HUES6 (cell line): Measurements from ENCODE around the gene TRIP13.

Source experiments
- H3K27ac ChIP-seq: 2 replicates; pipeline ENCODE4 v1.7.0; 2013; ENCODE audit warnings: low read depth, mild to moderate bottlenecking, low read length, inconsistent platforms
- H3K27me3 ChIP-seq: 2 replicates; pipeline ENCODE4 v1.6.1; 2013; ENCODE audit warnings: low read length; ENCODE audit not compliant: control insufficient read depth, insufficient read depth
- H3K36me3 ChIP-seq: 2 replicates; pipeline ENCODE4 v1.6.1; 2013; ENCODE audit warnings: low read length; ENCODE audit not compliant: control insufficient read depth, insufficient read depth
- H3K4me1 ChIP-seq: 2 replicates; pipeline ENCODE4 v1.6.1; 2013; ENCODE audit warnings: low read length; ENCODE audit not compliant: control insufficient read depth, insufficient read depth
- H3K4me3 ChIP-seq: 2 replicates; pipeline ENCODE4 v1.5.1; 2013; ENCODE audit warnings: low read depth, low read length
- H3K9ac ChIP-seq: one replicate; pipeline ENCODE4 v1.6.1; 2013; ENCODE audit warnings: mild to moderate bottlenecking, low read length
- H3K9me3 ChIP-seq: 2 replicates; pipeline ENCODE4 v1.6.1; 2013; ENCODE audit warnings: low read depth, low read length; ENCODE audit not compliant: control insufficient read depth, insufficient read depth

Gene TRIP13

DNA sequence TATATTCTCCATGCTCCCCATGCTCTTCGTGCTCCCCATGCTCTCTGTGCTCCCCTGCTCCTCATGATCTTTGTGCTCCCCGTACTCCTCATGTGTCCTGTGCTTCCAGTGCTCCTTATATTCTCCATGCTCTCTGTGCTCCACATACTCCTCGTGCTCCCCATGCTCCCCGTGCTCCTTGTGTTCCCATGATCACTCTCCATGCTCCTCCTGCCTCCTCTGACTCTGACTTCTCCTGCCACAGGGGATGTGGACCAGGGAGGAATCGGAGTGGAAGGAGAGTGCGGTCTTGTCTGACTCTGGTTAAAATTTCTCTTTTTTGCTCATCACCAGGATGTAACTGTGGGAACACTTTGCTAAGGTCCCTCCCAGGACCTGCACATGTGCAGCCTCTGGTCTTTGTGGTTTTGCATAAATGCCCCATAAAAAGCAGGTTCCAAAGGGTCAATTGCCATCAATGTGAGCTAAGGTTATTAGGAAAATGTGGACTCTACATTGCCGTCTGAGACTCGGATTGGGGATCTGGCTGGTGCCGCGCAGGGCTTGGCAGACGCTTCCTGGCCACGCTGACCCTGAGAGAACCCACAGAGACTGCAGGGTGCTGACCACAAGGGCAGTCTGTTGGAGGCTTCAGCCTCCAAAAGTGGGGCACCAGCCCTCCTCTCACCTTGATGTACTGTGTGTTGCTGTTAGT is 52.5 kb downstream of the TRIP13 start:
- Histone ChIP-seq H3K36me3 (no peaks in the 10 kb centered on the region), H3K4me3 (no peak overlapping the region), H3K9me3 (peaks cover 5% of the 10 kb centered on the region; the same call in 1 of the 2 replicates), H3K27ac (no peak overlapping the region), H3K9ac (no peak overlapping the region), H3K4me1 (peaks cover 9% of the 10 kb centered on the region), H3K27me3 (peaks cover 17% of the 10 kb centered on the region)

- Histone ChIP-seq H3K4me1 (peaks cover 9% of the 10 kb centered on the region), H3K4me3 (no peak overlapping the region), H3K9me3 (peaks cover 12% of the 10 kb centered on the region; the same call in 1 of the 2 replicates), H3K9ac (no peak overlapping the region), H3K27me3 (peaks cover 17% of the 10 kb centered on the region), H3K36me3 (no peaks in the 10 kb centered on the region), H3K27ac (no peak overlapping the region)
Observed at GRCh38 chr5:945691-946551, 53.2 kb downstream of the TRIP13 start.

DNA sequence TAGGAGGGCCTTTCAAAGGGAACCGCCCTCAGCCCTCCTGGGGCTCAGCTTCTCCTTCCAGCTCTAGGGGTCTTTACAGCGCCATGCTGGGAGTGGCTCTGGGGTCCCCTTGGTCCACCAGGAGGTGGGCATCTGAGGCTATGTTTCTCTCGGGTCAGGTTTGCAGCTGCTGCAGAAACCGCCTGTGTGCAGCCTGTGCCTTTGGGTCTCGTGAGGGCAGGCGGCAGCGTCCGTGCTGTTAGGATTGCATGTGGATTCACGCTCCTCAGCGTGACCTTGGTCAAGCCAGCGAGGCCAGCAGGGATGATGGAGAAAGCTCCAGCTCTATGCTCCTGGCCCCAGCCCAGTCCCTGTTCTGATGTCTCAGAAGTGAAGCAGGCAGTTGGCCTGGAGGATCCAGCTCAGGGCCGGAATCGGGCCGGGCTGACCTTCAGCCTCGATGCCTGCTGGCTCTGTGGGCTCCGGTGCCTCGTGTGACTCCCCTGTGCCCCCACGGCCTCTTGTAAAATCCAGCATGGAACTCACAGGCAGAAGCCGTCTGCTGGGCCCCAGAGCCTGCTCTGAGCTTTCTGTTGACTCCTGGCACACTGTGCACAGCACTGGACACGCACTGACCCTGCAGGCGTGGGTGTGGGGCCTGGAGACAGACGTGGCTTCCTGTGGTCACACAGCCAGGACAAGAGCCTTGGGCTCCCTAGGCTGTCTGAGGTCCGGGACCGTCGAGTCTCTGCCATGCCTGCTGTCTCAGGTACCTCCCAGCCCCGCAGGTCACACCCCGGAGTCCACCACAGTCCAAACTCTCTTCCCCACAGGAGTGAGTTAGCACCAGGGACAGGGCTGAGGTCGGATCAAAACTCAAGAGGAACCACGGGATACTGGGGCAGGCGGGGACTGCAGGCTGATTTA is 54.3 kb downstream of the TRIP13 start:
- H3K4me3 ChIP-seq, result no peak overlapping the region
- H3K27me3 ChIP-seq, result peaks cover 17% of the 10 kb centered on the region
- no peaks in the 10 kb centered on the region for H3K36me3 ChIP-seq
- H3K9me3 ChIP-seq, result peaks cover 15% of the 10 kb centered on the region; the same call in 1 of the 2 replicates
- no peak overlapping the region for H3K9ac ChIP-seq
- H3K27ac ChIP-seq, result no peak overlapping the region
- peaks cover 9% of the 10 kb centered on the region for H3K4me1 ChIP-seq

DNA sequence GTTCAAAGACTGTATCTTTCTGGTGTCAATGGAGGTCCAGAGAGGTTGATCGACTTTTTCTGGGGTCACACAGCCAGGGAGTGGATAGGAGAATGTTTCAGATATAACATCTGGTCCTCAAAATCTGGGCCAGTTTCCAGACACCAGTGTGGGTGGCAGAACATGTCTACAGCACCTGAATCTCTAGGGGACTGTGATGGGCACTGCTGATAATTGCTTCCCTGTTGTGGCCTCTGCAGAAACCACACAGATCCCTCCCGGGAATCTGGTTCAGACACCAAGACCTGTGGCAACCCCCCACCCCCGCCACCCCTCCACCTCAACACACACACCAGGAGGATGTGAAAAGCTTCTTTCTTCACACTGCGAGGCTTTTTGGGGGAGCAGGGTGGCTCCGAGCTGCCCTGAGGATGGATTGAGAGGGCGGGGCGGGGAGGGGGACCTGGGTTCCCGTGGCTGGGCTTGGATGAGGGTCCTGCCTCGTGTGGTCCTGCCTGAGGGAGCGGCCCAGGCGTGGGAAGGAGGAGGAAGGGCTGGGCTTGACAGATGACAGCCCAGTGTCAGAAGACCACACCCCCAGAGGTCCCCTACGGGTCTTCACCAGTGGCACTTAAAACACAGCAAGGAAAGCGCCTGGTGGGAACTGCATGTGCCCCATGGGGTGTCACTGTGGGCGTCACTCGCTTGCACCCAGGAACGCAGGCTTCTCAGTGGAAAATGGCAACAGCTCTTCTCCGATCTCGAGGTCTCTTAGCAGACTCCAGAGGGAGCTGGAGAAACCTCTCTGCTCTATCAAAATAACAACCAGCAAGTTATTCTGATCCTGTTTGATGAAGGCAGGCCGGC is 55.2 kb downstream of the TRIP13 start:
- no peak overlapping the region for H3K9ac ChIP-seq
- peaks cover 17% of the 10 kb centered on the region for H3K27me3 ChIP-seq
- H3K36me3 ChIP-seq, result no peaks in the 10 kb centered on the region
- H3K27ac ChIP-seq, result no peak overlapping the region
- H3K4me1 ChIP-seq, result peaks cover 9% of the 10 kb centered on the region
- peaks cover 15% of the 10 kb centered on the region; the same call in 1 of the 2 replicates for H3K9me3 ChIP-seq
- H3K4me3 ChIP-seq, result no peak overlapping the region

DNA sequence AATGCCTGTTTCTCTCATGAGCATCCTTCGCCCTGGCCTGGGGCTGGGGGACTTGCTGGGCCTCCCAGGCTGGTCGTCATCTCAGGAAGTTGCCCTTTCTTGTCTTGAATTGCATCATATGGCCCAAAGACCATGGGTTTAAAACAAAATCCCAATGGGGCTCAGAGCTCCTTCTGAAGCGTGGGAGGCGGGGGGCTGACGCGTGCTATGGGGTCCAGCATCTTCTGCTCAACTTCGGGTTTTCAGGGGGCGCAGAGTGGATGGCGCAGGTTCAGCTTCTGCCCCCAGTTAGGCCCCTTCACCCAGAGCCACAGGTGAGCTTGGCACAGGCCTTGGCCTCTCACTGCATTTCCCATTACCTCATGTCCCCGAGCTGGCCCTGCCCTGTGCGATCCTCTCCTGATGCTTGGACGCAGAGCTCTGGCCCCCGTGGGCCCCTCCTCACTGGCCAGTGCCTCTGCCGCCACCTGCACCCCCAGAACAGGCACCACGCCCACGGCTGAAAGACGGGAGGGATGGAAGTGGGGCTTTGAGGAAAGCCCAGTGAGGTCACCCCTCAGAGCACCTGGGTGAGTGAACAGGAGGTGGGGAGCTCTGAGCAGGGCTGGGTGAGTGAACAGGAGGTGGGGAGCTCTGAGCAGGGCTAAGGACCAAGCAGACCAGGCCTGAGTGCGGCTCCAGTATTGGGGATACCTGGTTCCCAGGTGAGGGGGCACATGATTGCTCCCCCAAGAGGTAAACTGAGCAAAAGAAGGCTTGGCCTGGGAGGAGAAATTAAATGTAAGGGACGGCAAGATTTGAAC is 56.0 kb downstream of the TRIP13 start:
- H3K4me3 ChIP-seq, result no peak overlapping the region
- peaks cover 8% of the 10 kb centered on the region for H3K4me1 ChIP-seq
- H3K9me3 ChIP-seq, result peaks cover 15% of the 10 kb centered on the region; the same call in 1 of the 2 replicates
- H3K36me3 ChIP-seq, result no peaks in the 10 kb centered on the region
- no peak overlapping the region for H3K9ac ChIP-seq
- peaks cover 17% of the 10 kb centered on the region for H3K27me3 ChIP-seq
- no peak overlapping the region for H3K27ac ChIP-seq

GRCh38 chr5:949275-949543 is 56.5 kb downstream of the TRIP13 start:
- H3K9me3 ChIP-seq, result peaks cover 15% of the 10 kb centered on the region; the same call in 1 of the 2 replicates
- no peak overlapping the region for H3K4me3 ChIP-seq
- no peak overlapping the region for H3K9ac ChIP-seq
- H3K4me1 ChIP-seq, result peaks cover 4% of the 10 kb centered on the region
- no peaks in the 10 kb centered on the region for H3K36me3 ChIP-seq
- H3K27me3 ChIP-seq, result peaks cover 17% of the 10 kb centered on the region
- no peak overlapping the region for H3K27ac ChIP-seq

DNA sequence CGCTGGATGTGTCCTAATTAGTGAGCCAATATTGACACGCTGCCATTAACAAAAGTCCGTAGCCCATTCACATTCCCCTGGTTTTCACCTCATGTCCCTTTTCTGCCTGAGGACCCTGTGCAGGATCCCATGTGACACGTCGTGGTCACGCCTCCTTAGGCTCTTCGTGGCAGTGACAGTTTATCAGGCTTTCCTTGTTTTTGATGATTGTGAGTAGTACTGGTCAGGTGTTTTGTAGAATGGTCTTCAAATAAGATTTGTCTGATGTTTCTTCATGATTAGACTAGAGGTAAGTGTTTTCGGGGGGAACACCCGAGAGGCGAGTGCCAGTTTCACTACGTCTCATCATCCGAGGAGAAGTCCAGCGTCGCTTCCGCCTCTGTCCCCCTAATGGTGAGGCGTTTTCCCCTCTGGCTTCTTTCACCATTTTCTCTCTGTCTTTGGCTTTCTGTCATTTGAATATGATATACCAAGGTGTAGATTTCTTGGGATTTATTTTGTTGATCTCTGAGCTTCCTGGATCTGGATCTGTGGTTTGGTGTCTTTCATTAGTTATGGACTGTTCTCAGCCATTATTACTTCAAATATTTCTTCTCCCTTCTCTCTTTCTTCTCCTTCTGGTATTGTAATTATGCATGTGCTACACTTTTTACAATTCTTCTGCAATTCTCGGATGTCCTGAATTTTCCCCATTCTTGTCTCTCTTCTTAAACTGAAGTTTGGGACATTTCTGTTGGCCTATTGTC is 57.3 kb downstream of the TRIP13 start:
- peaks cover 16% of the 10 kb centered on the region for H3K27me3 ChIP-seq
- H3K9me3 ChIP-seq, result peaks cover 15% of the 10 kb centered on the region; the same call in 1 of the 2 replicates
- peaks cover 4% of the 10 kb centered on the region for H3K4me1 ChIP-seq
- H3K4me3 ChIP-seq, result no peak overlapping the region
- no peak overlapping the region for H3K27ac ChIP-seq
- H3K36me3 ChIP-seq, result no peaks in the 10 kb centered on the region
- H3K9ac ChIP-seq, result no peak overlapping the region

GRCh38 chr5:951940-952596 is 59.4 kb downstream of the TRIP13 start:
- H3K9ac ChIP-seq, result no peak overlapping the region
- H3K9me3 ChIP-seq, result peaks cover 15% of the 10 kb centered on the region; the same call in 1 of the 2 replicates
- no peaks in the 10 kb centered on the region for H3K4me1 ChIP-seq
- no peak overlapping the region for H3K4me3 ChIP-seq
- H3K27ac ChIP-seq, result no peak overlapping the region
- H3K36me3 ChIP-seq, result no peaks in the 10 kb centered on the region
- no peaks in the 10 kb centered on the region; the same call in 1 of the 2 replicates for H3K27me3 ChIP-seq
